Measurements from ENCODE around the gene RETNLB. TPM values are rescaled to one million over a fixed set of nuclear protein-coding genes. Genes with fewer than 3 reads are reported as not detected.

RETNLB gene, protein sequence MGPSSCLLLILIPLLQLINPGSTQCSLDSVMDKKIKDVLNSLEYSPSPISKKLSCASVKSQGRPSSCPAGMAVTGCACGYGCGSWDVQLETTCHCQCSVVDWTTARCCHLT
- total RNA-seq (2014; rRNA removed) (not detected in 2 replicates), Bru-seq, nascent RNA (not detected), BruChase-seq, experiment 1, labeled RNA remaining after a 6-hour chase (not detected), BruChase-seq, experiment 2, labeled RNA remaining after a 2-hour chase (not detected)
- long read RNA-seq = 0 reads

DNA sequence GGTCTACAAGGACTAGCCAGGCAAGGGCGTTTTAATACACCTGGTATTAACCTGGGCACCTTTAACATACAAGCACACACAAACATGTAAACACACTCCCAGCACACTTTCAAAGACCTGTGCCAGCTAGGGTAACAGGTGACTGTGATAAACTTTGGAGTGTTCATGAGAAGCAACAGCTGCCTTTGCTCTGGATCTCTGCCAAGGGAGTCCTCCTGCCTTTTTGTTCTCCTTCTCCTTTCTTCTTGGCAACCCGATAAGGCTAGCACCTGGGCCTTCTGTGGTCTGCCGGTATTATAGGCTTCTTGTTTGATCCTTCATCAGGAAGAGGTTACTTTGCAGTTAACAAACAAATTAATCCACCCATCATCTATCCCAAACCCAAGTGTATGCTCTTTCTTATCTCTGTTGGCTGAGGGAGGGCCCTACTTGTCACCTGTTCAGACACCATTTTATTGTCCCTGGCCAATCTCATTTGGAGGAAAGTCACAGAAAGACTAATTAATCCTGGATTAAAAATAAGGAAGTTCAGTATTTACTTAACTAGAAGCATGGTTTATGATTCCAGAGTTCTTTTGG lies at the start of gene RETNLB:
Gene RETNLB, minus strand, starts transcription at position 7 of the 579 bp plus-strand sequence. CDS start 225 bp downstream, outside the sequence.
- Histone ChIP-seq H3K79me2 (ENCODE audit: low read length) (no peaks in the 10 kb centered on the region), H3K4me1 (ENCODE audit: insufficient read depth, low read length) (no peaks in the 10 kb centered on the region), H2AFZ (ENCODE audit: low read length) (no peak within 1 kb of the TSS), H3K27me3 (ENCODE audit: low read length) (peaks cover 28% of the 10 kb centered on the region), H3K27ac (ENCODE audit: low read length) (no peak within 1 kb of the TSS), H3K9me3 (ENCODE audit: low read length) (no peaks in the 10 kb centered on the region), H3K36me3 (ENCODE audit: low read depth, low read length) (no peaks in the 10 kb centered on the region), H3K4me2 (ENCODE audit: low read length) (no peak within 1 kb of the TSS), H3K9ac (ENCODE audit: low read length) (no peak within 1 kb of the TSS), H4K20me1 (ENCODE audit: low read length) (no peaks in the 10 kb centered on the region), H3K9me2 (replicated peaks; ENCODE audit: low read length) (no peaks in the 10 kb centered on the region), H3F3A (ENCODE audit: low read length, unreplicated experiment) (no peaks in the 10 kb centered on the region), H3K4me3 (ENCODE audit: low read length) (no peak within 1 kb of the TSS)
- ATAC-seq (no peak), DNase-seq (no peak)
- intact Hi-C loops (cut with micrococcal nuclease) = no loop called here
- ChIA-PET POLR2A (ENCODE audit: unreplicated experiment) (no interaction called here), CTCF (no interaction called here)
- BruUV-seq (replicated peaks) = no TSS peak
- no peak for TF ChIP-seq CTCF (conservative IDR thresholded peaks at IDR 0.05; ENCODE audit: low read depth, low read length)

DNA sequence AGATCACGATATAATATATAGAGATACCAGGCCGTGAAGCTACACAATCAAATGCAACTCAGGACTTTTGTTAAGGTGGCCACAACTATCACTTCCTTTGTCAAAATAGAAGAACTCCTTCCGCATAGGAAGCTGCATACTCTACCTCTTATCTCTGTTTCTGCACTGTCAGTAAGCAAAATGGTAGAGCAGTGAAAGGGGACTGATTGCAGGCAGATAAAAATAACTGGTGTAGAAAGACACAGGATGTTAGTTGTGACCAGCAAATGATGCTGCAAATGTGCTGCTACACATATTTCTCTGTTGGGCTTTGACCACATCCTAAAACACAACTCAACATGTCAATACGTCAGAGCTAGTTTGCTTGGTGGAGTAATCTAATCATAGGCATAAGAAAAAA lies 49.1 kb upstream of the RETNLB start:
- H3K4me2 ChIP-seq (ENCODE audit: low read length) = no peak overlapping the region
- H2AFZ ChIP-seq (ENCODE audit: low read length) = no peak overlapping the region
- H3K9ac ChIP-seq (ENCODE audit: low read length) = no peak overlapping the region
- ChIA-PET POLR2A (ENCODE audit: unreplicated experiment) (no interaction called here), CTCF (no interaction called here)
- H3K9me3 ChIP-seq (ENCODE audit: low read length) = no peaks in the 10 kb centered on the region
- DNase-seq = no peak
- H3K79me2 ChIP-seq (ENCODE audit: low read length) = no peaks in the 10 kb centered on the region
- no peaks in the 10 kb centered on the region for H3F3A ChIP-seq (ENCODE audit: low read length, unreplicated experiment)
- H3K9me2 ChIP-seq (replicated peaks; ENCODE audit: low read length) = no peaks in the 10 kb centered on the region
- H3K36me3 ChIP-seq (ENCODE audit: low read depth, low read length) = no peaks in the 10 kb centered on the region
- H3K27ac ChIP-seq (ENCODE audit: low read length) = no peak overlapping the region
- no peak overlapping the region for H3K4me3 ChIP-seq (ENCODE audit: low read length)
- intact Hi-C loops (cut with micrococcal nuclease) = no loop called here
- no peaks in the 10 kb centered on the region for H3K4me1 ChIP-seq (ENCODE audit: insufficient read depth, low read length)
- BruUV-seq (replicated peaks) = no TSS peak
- peaks cover 52% of the 10 kb centered on the region for H3K27me3 ChIP-seq (ENCODE audit: low read length)
- ATAC-seq = no peak
- TF ChIP-seq CTCF (conservative IDR thresholded peaks at IDR 0.05; ENCODE audit: low read depth, low read length) (no peak), EZH2 (IDR thresholded peaks at IDR 0.05; ENCODE audit: low read length, unreplicated experiment) (no peak), EZH2phosphoT487 (IDR thresholded peaks at IDR 0.05; ENCODE audit: borderline replicate concordance, low read length) (no peak)
- no peaks in the 10 kb centered on the region for H4K20me1 ChIP-seq (ENCODE audit: low read length)

DNA sequence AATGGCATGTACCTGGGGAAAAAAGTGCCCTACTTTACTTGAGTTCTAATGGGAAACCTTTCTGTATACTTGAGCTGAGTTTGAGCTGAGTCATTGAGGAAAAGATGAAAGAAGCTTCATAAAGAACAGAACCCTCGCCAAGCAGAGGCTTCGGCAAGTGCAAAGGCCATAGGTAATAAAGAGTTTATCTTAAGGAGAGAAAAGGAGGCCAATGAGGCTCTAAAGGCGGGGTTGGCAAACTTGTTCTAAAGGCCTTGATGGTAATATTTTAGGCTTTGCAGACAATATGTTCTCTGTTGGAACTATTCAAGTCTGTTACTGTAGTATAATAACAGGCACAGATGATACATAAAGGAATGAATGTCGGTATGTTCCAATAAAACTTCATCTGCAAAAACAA lies 47.8 kb upstream of the RETNLB start:
- Histone ChIP-seq H3K79me2 (ENCODE audit: low read length) (no peaks in the 10 kb centered on the region), H3K9me3 (ENCODE audit: low read length) (no peaks in the 10 kb centered on the region), H4K20me1 (ENCODE audit: low read length) (no peaks in the 10 kb centered on the region), H3K27ac (ENCODE audit: low read length) (no peak overlapping the region), H3K9me2 (replicated peaks; ENCODE audit: low read length) (no peaks in the 10 kb centered on the region), H3F3A (ENCODE audit: low read length, unreplicated experiment) (no peaks in the 10 kb centered on the region), H3K4me3 (ENCODE audit: low read length) (no peak overlapping the region), H3K27me3 (ENCODE audit: low read length) (peaks cover 46% of the 10 kb centered on the region), H3K36me3 (ENCODE audit: low read depth, low read length) (no peaks in the 10 kb centered on the region), H3K4me1 (ENCODE audit: insufficient read depth, low read length) (no peaks in the 10 kb centered on the region), H3K9ac (ENCODE audit: low read length) (no peak overlapping the region), H2AFZ (ENCODE audit: low read length) (no peak overlapping the region), H3K4me2 (ENCODE audit: low read length) (no peak overlapping the region)
- no peak for TF ChIP-seq CTCF (conservative IDR thresholded peaks at IDR 0.05; ENCODE audit: low read depth, low read length)
- TF ChIP-seq EZH2 (IDR thresholded peaks at IDR 0.05; ENCODE audit: low read length, unreplicated experiment) = no peak
- no peak for TF ChIP-seq EZH2phosphoT487 (IDR thresholded peaks at IDR 0.05; ENCODE audit: borderline replicate concordance, low read length)
- POLR2A ChIA-PET (ENCODE audit: unreplicated experiment) = no interaction called here
- BruUV-seq (replicated peaks) = no TSS peak
- intact Hi-C loops (cut with micrococcal nuclease) = no loop called here
- ATAC-seq (no peak), DNase-seq (no peak)
- CTCF ChIA-PET = no interaction called here
